Measurements from ENCODE around the gene PKMYT1.

Gene PKMYT1

DNA sequence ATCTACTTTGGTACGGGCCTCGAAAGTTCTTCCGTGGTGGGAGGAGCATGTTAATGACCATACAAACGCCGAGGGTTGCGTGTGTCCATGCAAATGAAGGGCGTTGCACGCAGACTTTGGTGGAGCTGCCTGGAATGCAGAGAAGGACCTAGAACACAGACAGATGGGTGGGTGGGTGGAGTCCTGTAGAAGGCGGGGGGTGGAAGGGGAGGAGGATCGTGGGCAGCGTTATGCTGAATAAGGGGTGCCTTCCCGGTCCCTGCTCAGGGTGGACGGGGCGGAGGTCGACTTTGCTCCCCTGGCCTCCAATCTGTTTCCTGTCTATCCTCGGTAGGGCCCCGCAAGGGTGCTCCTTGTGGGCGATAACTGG, 11.9 kb downstream of the PKMYT1 start:
- H3K4me1 ChIP-seq (ENCODE audit: insufficient read depth, low read length): peaks cover 6% of the 10 kb centered on the region; the same call in 1 of the 2 replicates
- H3K36me3 ChIP-seq (ENCODE audit: insufficient read depth, low read length): peaks cover 2% of the 10 kb centered on the region; the same call in 1 of the 2 replicates
- no peaks in the 10 kb centered on the region for H3K9me3 ChIP-seq (ENCODE audit: control insufficient read depth, insufficient read depth, low read length)
- peak overlapping the region; percentile 91; the same call in 1 of the 2 replicates for H3K9ac ChIP-seq (ENCODE audit: low read depth, low read length)

DNA sequence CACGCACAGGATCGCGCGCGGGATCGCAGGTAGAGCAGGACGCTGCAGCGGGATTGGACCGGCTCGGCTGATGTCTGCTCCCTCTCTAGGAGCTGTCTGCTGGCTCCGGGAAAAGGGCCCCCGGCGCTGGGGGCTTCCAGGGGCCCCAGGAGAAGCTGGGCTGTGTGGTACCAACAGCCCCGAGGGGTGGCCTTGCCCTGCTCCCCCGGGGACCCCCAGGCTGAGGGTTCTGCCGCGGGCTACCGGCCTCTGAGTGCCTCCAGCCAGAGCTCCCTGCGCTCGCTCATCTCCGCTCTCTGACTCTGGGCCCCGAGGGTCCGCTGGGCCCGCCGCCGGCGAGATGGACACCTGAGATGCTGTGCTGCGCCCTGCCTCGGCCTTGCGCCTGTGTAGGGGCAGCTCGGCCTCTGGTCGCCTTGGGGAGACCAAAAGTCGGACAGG, 12.5 kb downstream of the PKMYT1 start:
- Histone ChIP-seq H3K9ac (ENCODE audit: low read depth, low read length) (peak overlapping the region; percentile 91; the same call in 1 of the 2 replicates), H3K4me1 (ENCODE audit: insufficient read depth, low read length) (peaks cover 6% of the 10 kb centered on the region; the same call in 1 of the 2 replicates)

DNA sequence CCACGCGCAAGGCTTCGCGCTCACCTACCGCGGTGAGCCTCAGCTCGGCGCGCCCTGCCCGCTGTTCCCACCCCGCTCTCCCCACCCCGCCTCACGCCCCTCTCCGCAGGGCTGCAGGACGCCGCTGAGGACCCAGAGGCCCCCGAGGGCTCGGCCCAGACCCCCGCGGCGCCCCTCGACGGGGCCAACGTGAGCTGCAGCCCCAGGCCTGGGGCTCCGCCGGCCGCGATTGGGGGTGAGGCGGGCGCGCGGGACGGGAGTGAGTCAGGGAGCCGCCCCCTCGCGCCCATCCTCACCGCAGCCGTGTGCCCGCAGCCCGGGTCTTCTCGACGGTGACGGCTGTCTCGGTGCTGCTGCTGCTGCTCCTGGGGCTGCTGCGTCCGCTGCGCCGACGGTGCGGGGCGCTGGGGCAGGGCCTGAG, 13.0 kb downstream of the PKMYT1 start:
- Histone ChIP-seq H3K9me3 (ENCODE audit: control insufficient read depth, insufficient read depth, low read length) (no peaks in the 10 kb centered on the region), H3K36me3 (ENCODE audit: insufficient read depth, low read length) (no peaks in the 10 kb centered on the region), H3K9ac (ENCODE audit: low read depth, low read length) (no peak overlapping the region), H3K4me1 (ENCODE audit: insufficient read depth, low read length) (peaks cover 6% of the 10 kb centered on the region; the same call in 1 of the 2 replicates)

More for the DNA sequence above, 12.5 kb downstream of the PKMYT1 start:
- H3K36me3 ChIP-seq (ENCODE audit: insufficient read depth, low read length): no peaks in the 10 kb centered on the region
- no peaks in the 10 kb centered on the region for H3K9me3 ChIP-seq (ENCODE audit: control insufficient read depth, insufficient read depth, low read length)

DNA sequence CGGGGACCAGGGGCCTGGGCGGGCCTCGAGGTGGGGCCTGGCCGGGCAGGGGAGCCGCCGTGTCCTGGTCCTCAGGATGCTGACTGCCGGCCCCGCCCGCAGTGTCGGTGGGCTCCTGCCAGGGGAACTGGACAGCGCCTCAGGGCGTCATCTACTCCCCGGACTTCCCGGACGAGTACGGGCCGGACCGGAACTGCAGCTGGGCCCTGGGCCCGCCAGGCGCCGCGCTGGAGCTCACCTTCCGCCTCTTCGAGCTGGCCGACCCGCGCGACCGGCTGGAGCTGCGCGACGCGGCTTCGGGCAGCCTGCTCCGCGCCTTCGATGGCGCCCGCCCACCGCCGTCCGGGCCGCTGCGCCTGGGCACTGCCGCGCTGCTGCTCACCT, 13.4 kb downstream of the PKMYT1 start:
- H3K4me1 ChIP-seq (ENCODE audit: insufficient read depth, low read length): peaks cover 6% of the 10 kb centered on the region; the same call in 1 of the 2 replicates
- H3K9ac ChIP-seq (ENCODE audit: low read depth, low read length): no peak overlapping the region
- no peaks in the 10 kb centered on the region for H3K9me3 ChIP-seq (ENCODE audit: control insufficient read depth, insufficient read depth, low read length)
- no peaks in the 10 kb centered on the region for H3K36me3 ChIP-seq (ENCODE audit: insufficient read depth, low read length)

DNA sequence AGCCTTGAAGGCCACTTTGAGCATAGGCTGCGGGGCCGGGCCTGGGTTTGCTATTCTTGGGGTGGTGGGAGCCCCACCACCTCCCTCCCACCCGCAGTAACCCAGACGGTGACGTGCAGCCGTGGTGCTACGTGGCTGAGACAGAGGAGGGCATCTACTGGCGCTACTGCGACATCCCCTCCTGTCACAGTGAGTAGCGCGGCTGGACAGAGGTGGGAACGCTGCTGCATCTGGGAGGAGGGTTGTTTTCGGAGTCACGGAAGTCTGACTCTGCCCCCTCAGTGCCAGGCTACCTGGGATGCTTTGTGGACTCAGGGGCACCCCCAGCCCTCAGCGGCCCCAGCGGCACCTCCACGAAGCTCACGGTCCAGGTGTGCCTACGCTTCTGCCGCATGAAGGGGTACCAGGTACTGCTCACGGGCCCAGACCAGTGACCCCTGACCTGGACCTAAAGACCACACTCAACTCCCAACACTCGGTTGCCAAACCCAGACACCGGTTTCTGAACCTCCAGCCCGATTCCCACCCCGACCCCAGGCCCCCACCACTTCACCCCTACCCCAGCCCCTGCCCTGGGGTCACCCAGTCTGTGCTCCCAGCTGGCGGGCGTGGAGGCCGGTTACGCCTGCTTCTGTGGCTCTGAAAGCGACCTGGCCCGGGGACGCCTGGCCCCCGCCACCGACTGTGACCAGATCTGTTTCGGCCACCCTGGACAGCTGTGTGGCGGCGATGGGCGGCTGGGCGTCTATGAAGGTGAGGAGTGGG, 14.0 kb downstream of the PKMYT1 start:
- Histone ChIP-seq H3K9ac (ENCODE audit: low read depth, low read length) (no peak overlapping the region), H3K36me3 (ENCODE audit: insufficient read depth, low read length) (no peaks in the 10 kb centered on the region), H3K9me3 (ENCODE audit: control insufficient read depth, insufficient read depth, low read length) (no peaks in the 10 kb centered on the region), H3K4me1 (ENCODE audit: insufficient read depth, low read length) (peaks cover 6% of the 10 kb centered on the region; the same call in 1 of the 2 replicates)

DNA sequence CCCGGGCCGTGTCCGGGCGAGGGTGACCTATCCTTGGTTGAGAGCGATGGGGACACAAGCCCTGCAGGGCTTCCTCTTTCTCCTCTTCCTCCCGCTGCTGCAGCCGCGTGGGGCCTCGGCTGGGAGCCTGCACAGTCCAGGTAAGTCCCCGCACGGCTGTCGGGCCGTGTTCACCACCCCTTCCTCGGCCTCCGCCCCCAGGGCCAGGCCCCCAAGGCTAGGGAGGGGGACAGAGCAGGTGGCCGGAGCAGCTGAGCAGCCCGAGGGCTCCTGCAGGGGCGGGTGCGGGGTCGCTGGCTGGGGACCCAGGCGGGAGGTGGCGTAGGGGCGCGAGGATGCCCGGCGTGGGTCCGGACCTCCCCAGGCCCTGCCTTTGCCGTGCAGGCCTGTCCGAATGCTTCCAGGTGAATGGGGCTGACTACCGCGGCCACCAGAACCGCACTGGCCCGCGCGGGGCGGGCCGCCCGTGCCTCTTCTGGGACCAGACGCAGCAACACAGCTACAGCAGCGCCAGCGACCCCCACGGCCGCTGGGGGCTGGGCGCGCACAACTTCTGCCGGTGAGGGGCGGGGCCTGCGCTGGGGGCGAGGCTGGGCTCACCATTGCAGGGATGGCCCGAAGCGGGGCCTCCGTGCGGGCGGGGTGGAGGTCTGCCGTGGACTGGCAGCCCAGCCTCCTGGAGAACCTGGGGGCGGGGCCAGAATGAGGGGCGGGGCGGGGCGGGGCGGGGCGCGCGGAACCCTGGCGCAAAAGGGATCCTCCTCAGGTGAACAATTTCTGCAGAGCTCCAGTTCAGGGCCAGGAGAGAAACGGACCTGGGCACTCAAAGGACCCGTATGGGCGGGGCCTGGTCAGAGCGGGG, 15.5 kb downstream of the PKMYT1 start:
- H3K9ac ChIP-seq (ENCODE audit: low read depth, low read length): peak overlapping the region; percentile 72; the same call in 1 of the 2 replicates
- H3K4me1 ChIP-seq (ENCODE audit: insufficient read depth, low read length): peaks cover 6% of the 10 kb centered on the region; the same call in 1 of the 2 replicates
- H3K9me3 ChIP-seq (ENCODE audit: control insufficient read depth, insufficient read depth, low read length): no peaks in the 10 kb centered on the region
- no peaks in the 10 kb centered on the region for H3K36me3 ChIP-seq (ENCODE audit: insufficient read depth, low read length)

DNA sequence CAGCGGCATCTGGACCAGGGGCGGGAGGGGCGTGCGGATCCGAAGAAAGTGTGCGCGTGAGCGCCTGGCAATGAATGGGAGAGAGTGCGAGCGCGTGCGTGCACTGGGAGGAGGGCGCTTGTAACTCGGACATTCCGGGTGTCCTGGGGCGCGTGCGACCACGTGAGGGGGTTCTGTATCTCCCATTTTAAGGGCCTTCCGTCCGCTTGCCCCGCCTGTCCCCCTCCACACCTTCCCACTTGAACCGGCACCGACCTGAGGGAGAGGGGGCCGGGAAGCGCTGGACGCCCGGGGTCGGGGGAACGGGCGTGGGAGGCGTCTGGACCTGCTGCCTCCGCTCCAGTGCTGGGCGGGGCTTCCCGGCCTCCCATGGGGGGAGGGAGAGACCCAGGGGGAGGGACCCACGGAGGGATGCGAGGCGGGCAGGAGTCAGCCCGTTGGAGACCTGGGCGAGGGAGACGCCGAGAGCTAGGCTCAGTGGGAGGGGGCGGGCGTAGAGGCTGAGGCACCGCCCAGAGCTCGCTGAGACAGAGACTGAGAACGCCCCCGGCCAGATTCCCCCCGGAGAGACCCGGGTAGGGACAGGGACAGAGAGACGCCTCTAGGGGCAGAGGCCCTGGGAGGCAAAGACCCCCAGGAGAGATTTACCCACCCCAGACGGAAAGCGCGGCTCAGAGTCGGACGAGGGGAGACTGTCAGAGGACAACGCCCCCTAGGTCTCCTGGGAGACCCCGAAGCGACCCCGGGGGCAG, 16.3 kb downstream of the PKMYT1 start, which contains the start of gene KREMEN2:
TSS of gene KREMEN2 (plus strand) at position 553 of the 752 bp plus-strand sequence. CDS start 246 bp downstream, outside the sequence.
- Histone ChIP-seq H3K9ac (ENCODE audit: low read depth, low read length) (peak within 1 kb of the TSS; percentile 72; the same call in 1 of the 2 replicates), H3K36me3 (ENCODE audit: insufficient read depth, low read length) (no peaks in the 10 kb centered on the region), H3K9me3 (ENCODE audit: control insufficient read depth, insufficient read depth, low read length) (no peaks in the 10 kb centered on the region), H3K4me1 (ENCODE audit: insufficient read depth, low read length) (peaks cover 6% of the 10 kb centered on the region; the same call in 1 of the 2 replicates)

DNA sequence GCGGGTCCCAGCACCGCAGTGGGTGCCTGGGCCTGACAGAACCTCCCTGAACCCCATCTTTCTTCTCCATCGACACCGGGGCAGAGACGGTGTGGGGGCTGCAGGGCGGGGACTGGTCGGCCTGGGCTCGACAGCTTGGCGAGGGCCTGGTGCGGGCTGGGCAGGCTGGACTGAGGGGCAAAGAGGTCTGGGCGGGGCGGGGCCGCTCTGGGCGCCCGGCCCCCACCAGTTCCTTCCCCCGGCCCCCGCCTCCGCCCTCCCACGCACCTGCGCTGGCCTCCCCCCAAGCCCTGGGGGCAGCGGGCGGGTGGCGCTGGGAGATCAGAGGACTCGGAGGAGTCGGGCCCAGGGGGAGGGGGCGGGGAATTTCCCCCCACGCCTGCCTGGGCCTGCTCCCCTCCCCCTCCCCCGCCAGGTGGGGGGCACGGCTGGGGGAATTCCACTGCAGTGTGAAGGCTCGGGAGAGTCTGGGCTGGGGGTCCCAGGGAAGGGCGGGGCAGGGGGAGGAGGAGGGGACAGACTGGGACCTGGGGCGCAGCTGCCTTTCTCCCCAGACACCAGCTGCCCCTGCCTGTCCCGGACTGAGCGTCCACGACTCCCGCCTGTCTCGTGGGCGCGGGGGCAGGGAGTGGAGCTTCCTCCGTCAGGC, 17.0 kb downstream of the PKMYT1 start:
- Histone ChIP-seq H3K4me1 (ENCODE audit: insufficient read depth, low read length) (peaks cover 5% of the 10 kb centered on the region; the same call in 1 of the 2 replicates), H3K9me3 (ENCODE audit: control insufficient read depth, insufficient read depth, low read length) (no peaks in the 10 kb centered on the region), H3K36me3 (ENCODE audit: insufficient read depth, low read length) (no peaks in the 10 kb centered on the region), H3K9ac (ENCODE audit: low read depth, low read length) (peak overlapping the region; percentile 72)

DNA sequence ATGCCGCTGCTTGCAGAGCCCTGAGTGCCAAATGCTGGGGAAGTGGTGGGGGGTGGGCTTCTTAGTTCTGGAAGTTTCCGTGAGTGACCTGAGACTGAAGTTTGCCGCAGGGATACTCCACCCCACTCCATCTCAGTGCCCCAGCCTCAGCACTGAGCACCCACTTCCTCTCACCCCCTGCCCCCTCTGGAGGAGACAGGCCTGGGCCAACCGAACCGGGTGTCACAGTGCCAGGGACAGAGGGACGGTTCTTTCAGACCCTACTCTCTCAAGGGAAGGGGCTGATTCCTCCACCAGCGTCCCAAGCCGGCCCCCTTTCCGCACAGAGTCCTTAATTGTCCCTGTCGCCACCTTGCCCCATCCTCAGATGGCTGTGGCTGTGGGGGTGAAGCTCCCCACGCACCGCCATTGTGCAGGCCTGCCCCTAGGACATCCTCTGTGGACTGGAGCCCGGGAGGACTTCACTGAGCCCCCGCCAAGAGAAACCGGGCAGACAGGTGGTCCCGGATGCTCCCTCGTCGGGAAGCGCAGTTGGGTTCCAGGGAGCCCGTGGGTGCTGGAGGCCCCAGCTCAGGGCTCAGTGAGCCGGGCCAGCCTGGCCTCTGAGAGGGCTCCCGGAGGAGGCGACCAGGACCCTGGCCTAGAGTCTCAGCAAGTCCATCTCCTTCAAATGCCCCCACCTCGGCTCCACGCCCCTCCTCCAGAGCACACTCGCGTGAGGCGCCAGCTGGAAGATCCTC, 17.7 kb downstream of the PKMYT1 start:
- H3K36me3 ChIP-seq (ENCODE audit: insufficient read depth, low read length): no peaks in the 10 kb centered on the region
- no peaks in the 10 kb centered on the region for H3K9me3 ChIP-seq (ENCODE audit: control insufficient read depth, insufficient read depth, low read length)
- peak overlapping the region; percentile 41 for H3K9ac ChIP-seq (ENCODE audit: low read depth, low read length)
- H3K4me1 ChIP-seq (ENCODE audit: insufficient read depth, low read length): peaks cover 2% of the 10 kb centered on the region; the same call in 1 of the 2 replicates

DNA sequence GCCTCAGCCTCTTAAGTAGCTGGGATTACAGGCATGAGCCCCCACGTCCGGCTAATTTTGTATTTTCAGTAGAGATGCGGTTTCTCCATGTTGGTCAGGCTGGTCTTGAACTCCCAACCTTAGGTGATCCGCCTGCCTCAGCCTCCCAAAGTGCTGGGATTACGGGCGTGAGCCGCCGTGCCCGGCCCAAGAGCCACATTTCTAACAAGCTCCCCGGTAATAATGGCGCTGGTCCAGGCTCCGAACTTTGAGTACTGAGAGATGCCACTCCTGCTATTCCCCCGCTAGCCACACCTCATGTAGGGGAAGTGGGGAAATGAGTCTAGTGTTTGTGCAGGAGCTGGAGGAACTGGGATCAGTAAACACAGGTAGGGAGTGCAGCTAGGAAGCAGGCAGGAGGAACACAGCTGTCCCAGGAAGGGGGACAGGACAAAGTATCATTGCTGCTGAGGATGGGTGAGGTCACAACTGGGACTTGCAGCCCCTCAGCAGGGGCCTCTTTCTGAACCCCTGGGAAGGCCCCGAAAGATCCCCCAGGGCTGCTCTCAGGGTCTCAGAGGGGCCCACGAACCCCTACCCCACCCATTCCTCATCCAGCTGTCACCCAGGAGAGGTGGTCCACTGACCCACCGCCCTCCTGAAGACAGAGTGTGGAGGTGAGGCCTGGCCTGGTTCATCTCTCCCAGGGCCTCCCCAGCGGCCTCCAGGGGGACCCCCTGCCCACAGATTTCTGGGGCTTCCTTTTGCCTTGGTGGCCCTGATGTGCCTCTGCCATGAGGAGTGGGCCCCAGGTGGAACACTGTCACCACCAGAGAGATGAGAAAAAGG, 19.8 kb downstream of the PKMYT1 start:
- Histone ChIP-seq H3K4me1 (ENCODE audit: insufficient read depth, low read length) (peaks cover 14% of the 10 kb centered on the region; the same call in 1 of the 2 replicates), H3K9me3 (ENCODE audit: control insufficient read depth, insufficient read depth, low read length) (no peaks in the 10 kb centered on the region), H3K36me3 (ENCODE audit: insufficient read depth, low read length) (no peaks in the 10 kb centered on the region), H3K9ac (ENCODE audit: low read depth, low read length) (no peak overlapping the region)

DNA sequence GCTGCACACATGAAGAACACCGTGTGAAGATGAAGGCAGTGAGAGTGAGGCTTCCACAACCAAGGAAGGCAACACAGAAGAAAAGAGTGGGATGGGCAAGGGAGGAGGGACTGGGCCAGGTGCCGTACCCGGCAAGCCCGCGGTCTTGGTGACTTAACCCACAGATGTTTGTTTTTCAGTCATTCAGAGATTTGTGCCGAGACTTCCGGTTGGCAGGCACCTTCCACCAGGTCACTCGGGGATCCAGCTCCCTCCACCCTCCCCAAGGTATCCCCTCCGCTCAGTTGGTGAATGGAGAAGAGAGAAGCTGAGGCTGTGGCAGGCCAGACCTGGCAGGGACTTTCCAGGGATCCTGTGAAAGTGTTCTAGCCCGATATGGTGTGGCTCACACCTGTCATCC, 21.0 kb downstream of the PKMYT1 start:
- no peaks in the 10 kb centered on the region for H3K36me3 ChIP-seq (ENCODE audit: insufficient read depth, low read length)
- no peaks in the 10 kb centered on the region for H3K9me3 ChIP-seq (ENCODE audit: control insufficient read depth, insufficient read depth, low read length)
- peaks cover 18% of the 10 kb centered on the region; the same call in 1 of the 2 replicates for H3K4me1 ChIP-seq (ENCODE audit: insufficient read depth, low read length)
- no peak overlapping the region for H3K9ac ChIP-seq (ENCODE audit: low read depth, low read length)

DNA sequence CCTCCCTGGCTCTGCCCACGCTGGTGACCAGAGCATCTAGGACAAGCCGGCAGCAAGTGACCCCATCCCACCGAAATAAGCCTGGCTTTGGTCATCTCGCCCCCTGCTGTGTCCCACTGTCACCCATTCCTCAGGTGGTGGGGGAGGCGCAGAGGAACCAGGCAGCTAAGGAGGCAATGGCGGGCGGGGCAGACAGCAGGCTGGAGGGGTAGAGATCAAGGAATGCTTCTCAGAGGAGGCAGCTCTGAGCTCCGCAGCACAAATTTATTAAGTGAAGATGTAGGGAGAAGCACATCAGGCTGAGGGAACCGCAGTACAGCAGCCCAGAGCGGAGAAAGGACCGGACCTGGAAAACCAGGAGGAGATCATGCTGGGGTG, 23.7 kb downstream of the PKMYT1 start:
- Histone ChIP-seq H3K36me3 (ENCODE audit: insufficient read depth, low read length) (no peaks in the 10 kb centered on the region), H3K9ac (ENCODE audit: low read depth, low read length) (no peak overlapping the region), H3K9me3 (ENCODE audit: control insufficient read depth, insufficient read depth, low read length) (no peaks in the 10 kb centered on the region), H3K4me1 (ENCODE audit: insufficient read depth, low read length) (peaks cover 18% of the 10 kb centered on the region; the same call in 1 of the 2 replicates)

All from ES-I3 (cell line).